ENCODE data around the gene ANGPT4.

- TF ChIP-seq EZH2 (IDR thresholded peaks at IDR 0.05; ENCODE audit: low read depth, low read length, severe bottlenecking) (no peak), ASH2L (IDR thresholded peaks at IDR 0.05; ENCODE audit: low read length) (no peak), MAFK (IDR thresholded peaks at IDR 0.05; ENCODE audit: low read depth, low read length) (no peak), CTCF (IDR thresholded peaks at IDR 0.05; ENCODE audit: control extremely low read depth in 1 of 3, insufficient read depth in 1 of 3, low read depth in 1 of 3, low read length in 3 of 3) (no peak), POLR2A (IDR thresholded peaks at IDR 0.05; ENCODE audit: control extremely low read depth in 1 of 2, low read depth in 2 of 2, low read length in 2 of 2) (no peak), CBX8 (IDR thresholded peaks at IDR 0.05; ENCODE audit: borderline replicate concordance, low read depth, low read length) (no peak), RFX5 (IDR thresholded peaks at IDR 0.05; ENCODE audit: borderline replicate concordance, low read depth, low read length) (no peak), KDM5A (IDR thresholded peaks at IDR 0.05; ENCODE audit: low read length) (no peak), JUND (IDR thresholded peaks at IDR 0.05; ENCODE audit: low read length) (no peak), JUN (IDR thresholded peaks at IDR 0.05; ENCODE audit: low read depth, low read length) (no peak), TAF1 (IDR thresholded peaks at IDR 0.05; ENCODE audit: low read depth, low read length) (no peak)
These were observed 28.0 kb upstream of the ANGPT4 start for GRCh38 chr20:944148-944547.
